Neural progenitor cell (in vitro differentiated cells): Measurements from ENCODE around the gene RET. TPM values are rescaled to one million over a fixed set of nuclear protein-coding genes. Genes with fewer than 3 reads are reported as not detected.

ENCODE experiments used
- DNase-seq: peaks from one replicate; pipeline ENCODE4 v3.0.0-alpha.2; 2016; ENCODE audit warnings: low spot score
- H2AFZ ChIP-seq: fragments of 200-600 bp; sonication (generic); replicated peaks from 2 replicates; pipeline ENCODE4 v1.6.1; 2016; ENCODE audit warnings: antibody characterized with exemption
- H3F3A ChIP-seq: fragments of 200-600 bp; sonication (generic); 2 replicates; pipeline ENCODE4 v1.6.1; 2016; ENCODE audit warnings: antibody characterized with exemption, low read depth
- H3K27ac ChIP-seq: fragments of 200-600 bp; sonication (generic); 2 replicates; pipeline ENCODE4 v1.5.1; 2016; ENCODE audit warnings: mild to moderate bottlenecking
- H3K27me3 ChIP-seq: fragments of 200-600 bp; sonication (generic); 2 replicates; pipeline ENCODE4 v1.6.1; 2016; ENCODE audit warnings: mild to moderate bottlenecking, moderate library complexity
- H3K36me3 ChIP-seq: fragments of 200-600 bp; sonication (generic); 2 replicates; pipeline ENCODE4 v1.5.1; 2016
- H3K4me1 ChIP-seq: fragments of 200-600 bp; sonication (generic); 2 replicates; pipeline ENCODE4 v1.6.1; 2016; ENCODE audit warnings: mixed run types
- H3K4me2 ChIP-seq: fragments of 200-600 bp; sonication (generic); 2 replicates; pipeline ENCODE4 v1.6.1; 2016
- H3K4me3 ChIP-seq: fragments of 200-600 bp; sonication (generic); 2 replicates; pipeline ENCODE4 v1.5.1; 2016
- H3K79me2 ChIP-seq: fragments of 200-600 bp; sonication (generic); 2 replicates; pipeline ENCODE4 v1.6.1; 2016; ENCODE audit warnings: low read depth
- H3K9ac ChIP-seq: fragments of 200-600 bp; sonication (generic); 2 replicates; pipeline ENCODE4 v1.6.1; 2016
- H3K9me3 ChIP-seq: fragments of 200-600 bp; sonication (generic); 2 replicates; pipeline ENCODE4 v1.5.1; 2016; ENCODE audit warnings: low read depth
- H4K20me1 ChIP-seq: fragments of 200-600 bp; sonication (generic); 2 replicates; pipeline ENCODE4 v1.6.1; 2016; ENCODE audit warnings: low read depth
- H3K27ac Mint-ChIP-seq: 3 replicates; pipeline ENCODE4 v1.8.0; 2021; ENCODE audit warnings: mixed read lengths
- H3K27me3 Mint-ChIP-seq: 2 replicates; pipeline ENCODE4 v1.8.0; 2022; ENCODE audit warnings: low read depth, mild to moderate bottlenecking, inconsistent platforms, moderate library complexity, mixed read lengths; ENCODE audit not compliant: insufficient read depth
- H3K36me3 Mint-ChIP-seq: 3 replicates; pipeline ENCODE4 v1.8.0; 2021; ENCODE audit warnings: mixed read lengths
- H3K4me1 Mint-ChIP-seq: 3 replicates; pipeline ENCODE4 v1.8.0; 2021; ENCODE audit warnings: mixed read lengths
- H3K4me3 Mint-ChIP-seq: 3 replicates; pipeline ENCODE4 v1.8.0; 2021; ENCODE audit warnings: mild to moderate bottlenecking, moderate library complexity, mixed read lengths
- H3K9me3 Mint-ChIP-seq: 3 replicates; pipeline ENCODE4 v1.8.0; 2020; ENCODE audit warnings: mixed read lengths
- CTCF ChIP-seq: fragments of 200-600 bp; sonication (generic); IDR thresholded peaks from 2 replicates; pipeline ENCODE4 v1.5.1; 2017; ENCODE audit warnings: antibody characterized with exemption, mild to moderate bottlenecking
- EZH2 ChIP-seq: fragments of 200-600 bp; sonication (generic); IDR thresholded peaks from 2 replicates; pipeline ENCODE4 v1.6.1; 2017; ENCODE audit warnings: antibody characterized with exemption, mild to moderate bottlenecking, moderate library complexity
- EZH2phosphoT487 ChIP-seq: fragments of 200-600 bp; sonication (generic); IDR thresholded peaks from 2 replicates; pipeline ENCODE4 v1.6.1; 2017; ENCODE audit warnings: antibody characterized with exemption
- total RNA-seq: library from RNA; depleted of rRNA; stranded (reverse); fragments of >200 nt; gene quantifications from 2 replicates; pipeline ENCODE4 v1.2.3, GENCODE V29; 2015; ENCODE audit warnings: low replicate concordance

The RET gene
- total RNA-seq, 1 donor from 2014 or later, result 1.4 TPM

DNA sequence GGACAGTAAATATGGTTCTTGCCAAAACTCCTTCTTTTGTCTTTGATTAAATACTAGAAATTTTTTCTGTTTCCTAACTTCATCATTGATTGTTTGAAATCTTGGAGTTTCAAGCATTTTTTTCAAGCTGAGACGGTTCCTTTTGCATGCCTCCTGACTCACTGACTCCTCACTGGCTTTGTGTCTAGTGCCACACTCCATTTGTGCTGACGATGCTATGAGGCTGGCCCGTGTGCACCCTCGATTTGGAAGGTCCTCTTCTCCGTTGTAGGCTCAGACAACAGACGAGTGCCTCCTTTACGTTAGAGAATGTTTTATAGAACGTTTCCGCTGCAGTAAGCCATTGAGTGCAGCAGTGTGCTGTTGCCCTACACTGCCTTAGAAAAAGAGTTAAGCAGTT is 50.6 kb downstream of the RET start:
- H3K79me2 ChIP-seq, result no peaks in the 10 kb centered on the region
- H3K27ac ChIP-seq, result no peak overlapping the region
- H3K9ac ChIP-seq, result no peak overlapping the region
- no peaks in the 10 kb centered on the region for H3K4me1 ChIP-seq
- Mint-ChIP-seq H3K27me3 (peaks cover 2% of the 10 kb centered on the region), H3K4me1 (peaks cover 4% of the 10 kb centered on the region), H3K4me3 (no peak overlapping the region), H3K9me3 (no peaks in the 10 kb centered on the region), H3K36me3 (no peaks in the 10 kb centered on the region), H3K27ac (no peak overlapping the region)
- no peaks in the 10 kb centered on the region for H4K20me1 ChIP-seq
- no peak for DNase-seq
- H3K4me3 ChIP-seq, result no peak overlapping the region
- H3K4me2 ChIP-seq, result no peak overlapping the region
- no peak overlapping the region for H2AFZ ChIP-seq
- H3K27me3 ChIP-seq, result no peaks in the 10 kb centered on the region
- TF ChIP-seq EZH2phosphoT487 (no peak), EZH2 (no peak), CTCF (no peak)
- H3K9me3 ChIP-seq, result no peaks in the 10 kb centered on the region
- H3F3A ChIP-seq, result no peaks in the 10 kb centered on the region
- no peaks in the 10 kb centered on the region for H3K36me3 ChIP-seq

DNA sequence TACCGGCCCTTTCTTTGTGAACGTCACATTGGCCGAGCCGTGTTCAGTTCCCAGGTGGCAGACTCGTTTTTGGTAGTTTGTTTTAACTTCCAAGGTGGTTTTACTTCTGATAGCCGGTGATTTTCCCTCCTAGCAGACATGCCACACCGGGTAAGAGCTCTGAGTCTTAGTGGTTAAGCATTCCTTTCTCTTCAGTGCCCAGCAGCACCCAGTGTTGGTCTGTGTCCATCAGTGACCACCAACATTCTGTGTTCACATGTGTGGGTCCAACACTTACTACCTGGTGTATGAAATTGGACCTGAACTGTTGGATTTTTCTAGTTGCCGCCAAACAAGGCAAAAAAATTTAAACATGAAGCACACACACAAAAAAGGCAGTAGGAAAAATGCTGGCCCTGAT is 51.5 kb downstream of the RET start:
- Mint-ChIP-seq H3K27ac (no peak overlapping the region), H3K36me3 (no peaks in the 10 kb centered on the region)

GRCh38 chr10:43128958-43129706 is 52.3 kb downstream of the RET start:
- H3K79me2 ChIP-seq, result no peaks in the 10 kb centered on the region
- Mint-ChIP-seq H3K4me3 (no peak overlapping the region), H3K4me1 (peaks cover 4% of the 10 kb centered on the region), H3K36me3 (no peaks in the 10 kb centered on the region), H3K27me3 (peaks cover 2% of the 10 kb centered on the region), H3K9me3 (no peaks in the 10 kb centered on the region), H3K27ac (no peak overlapping the region)
- TF ChIP-seq EZH2 (no peak), CTCF (no peak), EZH2phosphoT487 (no peak)
- H3K4me3 ChIP-seq, result no peak overlapping the region
- H3K9ac ChIP-seq, result no peak overlapping the region
- H3K36me3 ChIP-seq, result no peaks in the 10 kb centered on the region
- no peaks in the 10 kb centered on the region for H3K9me3 ChIP-seq
- no peaks in the 10 kb centered on the region for H3F3A ChIP-seq
- no peak overlapping the region for H3K4me2 ChIP-seq
- no peaks in the 10 kb centered on the region for H3K4me1 ChIP-seq
- H2AFZ ChIP-seq, result no peak overlapping the region
- H4K20me1 ChIP-seq, result no peaks in the 10 kb centered on the region
- H3K27ac ChIP-seq, result no peak overlapping the region
- DNase-seq, result no peak
- no peaks in the 10 kb centered on the region for H3K27me3 ChIP-seq

More for the DNA sequence above, 51.5 kb downstream of the RET start:
- H4K20me1 ChIP-seq, result no peaks in the 10 kb centered on the region
- H3K4me2 ChIP-seq, result no peak overlapping the region
- no peaks in the 10 kb centered on the region for H3K4me1 ChIP-seq
- no peaks in the 10 kb centered on the region for H3K36me3 ChIP-seq
- H3K4me3 ChIP-seq, result no peak overlapping the region
- H3K79me2 ChIP-seq, result no peaks in the 10 kb centered on the region
- Mint-ChIP-seq H3K27me3 (peaks cover 2% of the 10 kb centered on the region), H3K4me3 (no peak overlapping the region), H3K4me1 (peaks cover 4% of the 10 kb centered on the region), H3K9me3 (no peaks in the 10 kb centered on the region)
- TF ChIP-seq EZH2 (no peak), EZH2phosphoT487 (no peak), CTCF (no peak)
- H3K9me3 ChIP-seq, result no peaks in the 10 kb centered on the region
- no peaks in the 10 kb centered on the region for H3F3A ChIP-seq
- no peak overlapping the region for H3K27ac ChIP-seq
- no peak overlapping the region for H3K9ac ChIP-seq
- no peak overlapping the region for H2AFZ ChIP-seq
- DNase-seq, result no peak
- no peaks in the 10 kb centered on the region for H3K27me3 ChIP-seq
